CD4-positive, alpha-beta memory T cell (primary cell): Measurements from ENCODE around the gene UPF2. TPM values are rescaled to one million over a fixed set of nuclear protein-coding genes. Genes with fewer than 3 reads are reported as not detected.

ENCODE experiments used
- CTCF ChIA-PET: fragments of 350-600 bp; sonication (Branson Sonifier 250); formaldehyde crosslinking; loops from one replicate; lab custom pipeline; 2021; ENCODE audit warnings: inconsistent platforms; ENCODE audit not compliant: partially characterized antibody; lab: Charles Lee
- POLR2A ChIA-PET: fragments of 350-600 bp; sonication (Branson Sonifier 250); formaldehyde crosslinking; loops from one replicate; lab custom pipeline; 2021; ENCODE audit not compliant: partially characterized antibody; lab: Charles Lee
- DNase-seq, 5 donors: peaks; one replicate each; pipeline versions ENCODE4 v3.0.0 to v3.0.0-alpha.2; 2020 to 2022; ENCODE audit warnings: mixed read lengths in 1 of 5
- H3K27ac ChIP-seq: one replicate; pipeline ENCODE4 v1.7.0; 2013; ENCODE audit warnings: low read depth, low read length
- H3K27me3 ChIP-seq: 2 replicates; pipeline ENCODE4 v1.7.0; 2013; ENCODE audit warnings: mild to moderate bottlenecking, low read length, moderate library complexity; ENCODE audit not compliant: insufficient read depth
- H3K36me3 ChIP-seq: 2 replicates; pipeline ENCODE4 v1.7.0; 2013; ENCODE audit warnings: mild to moderate bottlenecking, low read length, moderate library complexity; ENCODE audit not compliant: insufficient read depth
- H3K4me1 ChIP-seq: 2 replicates; pipeline ENCODE4 v1.7.0; 2013; ENCODE audit warnings: mild to moderate bottlenecking, low read length, moderate library complexity; ENCODE audit not compliant: insufficient read depth
- H3K4me3 ChIP-seq, 2 donors: one replicate each; pipeline ENCODE4 v1.7.0; 2013; ENCODE audit warnings: low read length in 2 of 2, mild to moderate bottlenecking in 1 of 2
- H3K9me3 ChIP-seq, 2 donors: one replicate each; pipeline ENCODE4 v1.7.0; 2013; ENCODE audit warnings: low read length in 2 of 2, control low read depth in 1 of 2; ENCODE audit not compliant: control insufficient read depth in 1 of 2
- H3K27ac Mint-ChIP-seq, 7 donors: one replicate each; pipeline ENCODE4 v1.8.0; 2020 to 2021; ENCODE audit warnings: mixed read lengths in 7 of 7, mild to moderate bottlenecking in 6 of 7, inconsistent platforms in 3 of 7, moderate library complexity in 3 of 7
- H3K27me3 Mint-ChIP-seq, 2 donors: one replicate each; pipeline ENCODE4 v1.8.0; 2020 to 2021; ENCODE audit warnings: mixed read lengths in 2 of 2
- H3K36me3 Mint-ChIP-seq, 2 donors: one replicate each; pipeline ENCODE4 v1.8.0; 2020 to 2021; ENCODE audit warnings: mixed read lengths in 2 of 2, inconsistent platforms in 1 of 2, mild to moderate bottlenecking in 1 of 2
- H3K4me1 Mint-ChIP-seq, 4 donors: one replicate each; pipeline ENCODE4 v1.8.0; 2020 to 2021; ENCODE audit warnings: mixed read lengths in 4 of 4, mild to moderate bottlenecking in 1 of 4
- H3K4me3 Mint-ChIP-seq, 8 donors: one replicate each; pipeline ENCODE4 v1.8.0; 2020 to 2021; ENCODE audit warnings: mixed read lengths in 8 of 8, mild to moderate bottlenecking in 7 of 8, moderate library complexity in 6 of 8, inconsistent platforms in 3 of 8
- H3K9me3 Mint-ChIP-seq, 8 donors: one replicate each; pipeline ENCODE4 v1.8.0; 2020 to 2021; ENCODE audit warnings: mixed read lengths in 8 of 8, mild to moderate bottlenecking in 5 of 8, inconsistent platforms in 3 of 8, moderate library complexity in 1 of 8
- intact Hi-C: fragments of 100-400 bp; cut with micrococcal nuclease; formaldehyde crosslinking; loops from one replicate; pipeline ENCODE4 v1.15.1; 2023
- polyA plus RNA-seq, 2 donors: library from polyadenylated mRNA; unstranded; fragments of 300-500 nt; fragmentation: Illumina TruSeq; gene quantifications; one replicate each; pipeline ENCODE4 v1.2.3, GENCODE V29; 2021
- total RNA-seq, 2 experiments: library from RNA; stranded (reverse); gene quantifications; one replicate each; pipeline ENCODE4 v1.2.3, GENCODE V29; 2021

Gene UPF2
- total RNA-seq: 10 to 100 TPM; 35.2 to 38.6 TPM
- polyA plus RNA-seq: 10 to 100 TPM in 1 of 2 donors, 1 to 10 TPM in 1; 5.4 to 21.1 TPM

GRCh38 chr10:12042797-12043651 is at the start of gene UPF2:
UPF2 (minus strand) TSS chr10:12042809; CDS start chr10:12035423, 7,386 bp downstream.
- ChIA-PET POLR2A (interaction anchor here (0.6 to 3.2 kb wide), 16 partner anchors 9 to 879 kb away, joined by 3 to 50 read pairs (median 5); partner anchors contain the start of genes CAMK1D, CDC123, DHTKD1 and NUDT5), CTCF (interaction anchor here (0.7 to 1.7 kb wide), 3 partner anchors 14 to 668 kb away, joined by 3 to 5 read pairs (median 5); partner anchors contain the start of gene DHTKD1)
- H3K27ac Mint-ChIP-seq: peak within 1 kb of the TSS; percentile 98 to 100 (median 100)

GRCh38 chr10:12091421-12091820 is 48.8 kb upstream of the UPF2 start:
- Histone ChIP-seq H3K9me3 (no peaks in the 10 kb centered on the region), H3K4me1 (no peaks in the 10 kb centered on the region), H3K36me3 (peaks cover 29% of the 10 kb centered on the region), H3K27me3 (no peaks in the 10 kb centered on the region), H3K4me3 (no peak overlapping the region), H3K27ac (no peak overlapping the region)
- Mint-ChIP-seq H3K36me3 (peaks cover 43 to 51% of the 10 kb centered on the region in 2 donors), H3K4me1 (peaks cover 0 to 2% (median 0%) of the 10 kb centered on the region in 4 donors), H3K4me3 (no peak overlapping the region), H3K27me3 (no peaks in the 10 kb centered on the region), H3K9me3 (no peaks in the 10 kb centered on the region), H3K27ac (no peak overlapping the region)
- intact Hi-C loops: no loop called here
- POLR2A ChIA-PET: no interaction called here
- no peak for DNase-seq
- CTCF ChIA-PET: no interaction called here

More at GRCh38 chr10:12042797-12043651, at the start of gene UPF2:
- no peaks in the 10 kb centered on the region for H3K9me3 ChIP-seq
- intact Hi-C loops: loop anchor here (1.0 to 5.0 kb wide), 6 partner anchors 25 to 1304 kb away; partner anchors contain the start of genes CAMK1D, DHTKD1, NUDT5 and SEC61A2
- Mint-ChIP-seq H3K36me3 (peaks cover 0 to 14% of the 10 kb centered on the region in 2 donors), H3K27me3 (peaks cover 1 to 2% of the 10 kb centered on the region in 2 donors), H3K4me3 (peak within 1 kb of the TSS; percentile 93 to 99 (median 97)), H3K9me3 (no peaks in the 10 kb centered on the region), H3K4me1 (peaks cover 19 to 51% (median 36%) of the 10 kb centered on the region in 4 donors)
- peak within 1 kb of the TSS; percentile 94 for H3K27ac ChIP-seq
- DNase-seq: peak; percentile 97 to 98 (median 98)
- H3K4me3 ChIP-seq: peak within 1 kb of the TSS; percentile 81 to 88
- H3K4me1 ChIP-seq: peaks cover 32% of the 10 kb centered on the region
- no peaks in the 10 kb centered on the region for H3K27me3 ChIP-seq
- H3K36me3 ChIP-seq: no peaks in the 10 kb centered on the region

- Histone ChIP-seq H3K4me3 (no peak overlapping the region), H3K27me3 (no peaks in the 10 kb centered on the region), H3K27ac (no peak overlapping the region), H3K36me3 (peaks cover 27% of the 10 kb centered on the region), H3K9me3 (no peaks in the 10 kb centered on the region), H3K4me1 (no peaks in the 10 kb centered on the region)
- ChIA-PET CTCF (no interaction called here), POLR2A (no interaction called here)
- no peak for DNase-seq
- Mint-ChIP-seq H3K27ac (peak overlapping the region in 1 of 7 donors; percentile 53), H3K4me3 (no peak overlapping the region), H3K36me3 (peaks cover 45 to 55% of the 10 kb centered on the region in 2 donors), H3K9me3 (no peaks in the 10 kb centered on the region), H3K4me1 (peaks cover 0 to 2% (median 0%) of the 10 kb centered on the region in 4 donors), H3K27me3 (no peaks in the 10 kb centered on the region)
- intact Hi-C loops: no loop called here
These were observed 46.3 kb upstream of the UPF2 start for GRCh38 chr10:12088919-12089318.

- Histone ChIP-seq H3K27ac (no peak overlapping the region), H3K36me3 (peaks cover 4% of the 10 kb centered on the region), H3K4me3 (no peak overlapping the region), H3K27me3 (no peaks in the 10 kb centered on the region), H3K4me1 (no peaks in the 10 kb centered on the region), H3K9me3 (no peaks in the 10 kb centered on the region)
- intact Hi-C loops: no loop called here
- CTCF ChIA-PET: no interaction called here
- H3K36me3 Mint-ChIP-seq: peaks cover 22 to 24% of the 10 kb centered on the region in 2 donors
- no peak overlapping the region for H3K27ac Mint-ChIP-seq
- no peaks in the 10 kb centered on the region for H3K27me3 Mint-ChIP-seq
- no peak for DNase-seq
- H3K9me3 Mint-ChIP-seq: no peaks in the 10 kb centered on the region
- POLR2A ChIA-PET: no interaction called here
- peaks cover 0 to 7% (median 2%) of the 10 kb centered on the region in 4 donors for H3K4me1 Mint-ChIP-seq
- no peak overlapping the region for H3K4me3 Mint-ChIP-seq
These were observed 39.4 kb upstream of the UPF2 start for GRCh38 chr10:12081879-12082557.

GRCh38 chr10:12081470-12081869 is 38.9 kb upstream of the UPF2 start:
- POLR2A ChIA-PET: no interaction called here
- intact Hi-C loops: no loop called here
- H3K27me3 ChIP-seq: no peaks in the 10 kb centered on the region
- Mint-ChIP-seq H3K4me1 (peaks cover 0 to 7% (median 2%) of the 10 kb centered on the region in 4 donors), H3K27me3 (no peaks in the 10 kb centered on the region), H3K4me3 (no peak overlapping the region), H3K9me3 (no peaks in the 10 kb centered on the region), H3K36me3 (peaks cover 19% of the 10 kb centered on the region in 2 donors), H3K27ac (peak overlapping the region in 2 of 7 donors; percentile 27 to 42)
- CTCF ChIA-PET: no interaction called here
- DNase-seq: no peak
- H3K4me3 ChIP-seq: no peak overlapping the region
- no peak overlapping the region for H3K27ac ChIP-seq
- no peaks in the 10 kb centered on the region for H3K9me3 ChIP-seq
- H3K36me3 ChIP-seq: no peaks in the 10 kb centered on the region
- no peaks in the 10 kb centered on the region for H3K4me1 ChIP-seq

GRCh38 chr10:12077580-12078180 is 35.1 kb upstream of the UPF2 start:
- intact Hi-C loops: no loop called here
- ChIA-PET CTCF (no interaction called here), POLR2A (no interaction called here)
- Histone ChIP-seq H3K4me3 (no peak overlapping the region), H3K27me3 (no peaks in the 10 kb centered on the region), H3K27ac (no peak overlapping the region), H3K9me3 (no peaks in the 10 kb centered on the region), H3K4me1 (no peaks in the 10 kb centered on the region), H3K36me3 (no peaks in the 10 kb centered on the region)
- H3K9me3 Mint-ChIP-seq: no peaks in the 10 kb centered on the region
- no peak overlapping the region for H3K4me3 Mint-ChIP-seq
- H3K27me3 Mint-ChIP-seq: no peaks in the 10 kb centered on the region
- H3K4me1 Mint-ChIP-seq: peaks cover 0 to 7% (median 2%) of the 10 kb centered on the region in 4 donors
- DNase-seq: no peak
- H3K27ac Mint-ChIP-seq: peak overlapping the region in 1 of 7 donors; percentile 6
- peaks cover 6 to 9% of the 10 kb centered on the region in 2 donors for H3K36me3 Mint-ChIP-seq
